CD4-positive, alpha-beta T cell treated with Interleukin-6 at 100 ng/mL for 8 hours (primary cell): Measurements from ENCODE around the gene TADA3.

Source experiments
- DNase-seq: peaks from one replicate; pipeline ENCODE4 v3.0.0-alpha.2; 2020; ENCODE audit warnings: mixed read lengths, low spot score

The TADA3 gene

DNA sequence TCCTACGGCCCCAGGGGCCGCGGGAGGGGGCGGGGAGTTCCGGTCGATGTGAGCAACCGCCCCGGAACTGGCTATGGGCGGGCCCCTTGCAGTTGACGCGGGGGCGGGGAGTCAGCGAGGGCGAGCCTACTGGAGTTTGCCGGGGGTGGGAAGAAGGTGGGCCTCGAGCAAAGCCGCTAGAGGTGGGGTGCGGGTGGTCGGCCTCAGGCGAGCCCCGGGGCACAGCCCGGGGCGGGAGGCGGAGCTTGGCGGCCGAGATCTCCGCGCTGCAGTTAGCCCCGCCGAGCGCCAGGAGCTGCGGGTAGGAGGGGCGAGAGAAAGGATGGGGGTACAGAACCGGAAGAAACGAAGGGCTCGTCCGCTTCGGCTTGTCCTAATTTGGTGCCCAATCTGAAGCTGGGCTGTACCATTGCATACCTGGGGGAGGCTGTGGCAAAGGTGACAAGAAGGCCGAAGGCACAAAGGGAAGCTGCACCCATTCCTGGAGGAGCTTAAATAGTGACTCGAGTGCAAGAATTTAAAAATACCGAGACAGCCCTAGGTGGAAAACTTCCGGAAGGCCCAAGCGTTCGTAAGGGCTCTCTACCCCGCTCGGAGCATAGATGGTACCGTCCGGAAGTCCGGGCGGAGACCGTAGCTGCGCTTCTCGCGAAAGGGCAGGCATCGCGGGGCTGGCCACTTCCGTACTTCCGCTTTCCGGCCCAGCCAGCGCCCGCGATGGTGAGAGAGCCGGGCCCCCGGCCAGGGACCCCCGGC lies at the start of gene TADA3, which contains the start of gene ARPC4:
TSS of gene TADA3 (minus strand) at position 69 of the 756 bp plus-strand sequence. CDS start 1,007 bp downstream, outside the sequence.
TSS of gene ARPC4 (plus strand) at position 678 of the 756 bp plus-strand sequence. CDS start at position 718, 40 bp downstream.
- peak; percentile 88 for DNase-seq

- DNase-seq = no peak
These were observed 48.7 kb upstream of the TADA3 start for GRCh38 chr3:9841015-9841414.

GRCh38 chr3:9838856-9839255 lies 46.6 kb upstream of the TADA3 start:
- no peak for DNase-seq

GRCh38 chr3:9837701-9838582 lies 45.7 kb upstream of the TADA3 start:
- DNase-seq = no peak

GRCh38 chr3:9834520-9835380 lies 42.5 kb upstream of the TADA3 start:
- no peak for DNase-seq

DNA sequence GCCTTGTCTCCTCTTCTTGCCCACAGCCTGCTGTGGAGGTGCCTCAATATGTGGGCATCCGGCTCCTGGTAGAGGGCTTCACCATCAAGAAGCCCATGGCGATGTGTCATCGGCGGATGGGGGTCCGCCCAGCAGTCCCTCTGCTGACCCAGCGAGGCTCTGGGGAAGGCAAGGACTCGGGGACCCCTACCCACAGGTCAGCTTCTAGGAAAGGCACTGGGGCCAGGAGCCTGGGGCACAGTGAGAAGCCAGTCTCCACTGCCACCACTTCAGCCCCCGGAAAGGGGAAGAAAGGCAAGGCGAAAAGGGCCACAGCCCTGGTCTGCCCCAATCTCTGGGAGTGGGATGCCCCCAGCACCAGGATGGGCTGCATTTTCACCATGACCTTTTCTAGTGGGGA lies 40.8 kb upstream of the TADA3 start:
- no peak for DNase-seq

GRCh38 chr3:9831253-9831652 lies 39.0 kb upstream of the TADA3 start:
- DNase-seq = no peak

DNA sequence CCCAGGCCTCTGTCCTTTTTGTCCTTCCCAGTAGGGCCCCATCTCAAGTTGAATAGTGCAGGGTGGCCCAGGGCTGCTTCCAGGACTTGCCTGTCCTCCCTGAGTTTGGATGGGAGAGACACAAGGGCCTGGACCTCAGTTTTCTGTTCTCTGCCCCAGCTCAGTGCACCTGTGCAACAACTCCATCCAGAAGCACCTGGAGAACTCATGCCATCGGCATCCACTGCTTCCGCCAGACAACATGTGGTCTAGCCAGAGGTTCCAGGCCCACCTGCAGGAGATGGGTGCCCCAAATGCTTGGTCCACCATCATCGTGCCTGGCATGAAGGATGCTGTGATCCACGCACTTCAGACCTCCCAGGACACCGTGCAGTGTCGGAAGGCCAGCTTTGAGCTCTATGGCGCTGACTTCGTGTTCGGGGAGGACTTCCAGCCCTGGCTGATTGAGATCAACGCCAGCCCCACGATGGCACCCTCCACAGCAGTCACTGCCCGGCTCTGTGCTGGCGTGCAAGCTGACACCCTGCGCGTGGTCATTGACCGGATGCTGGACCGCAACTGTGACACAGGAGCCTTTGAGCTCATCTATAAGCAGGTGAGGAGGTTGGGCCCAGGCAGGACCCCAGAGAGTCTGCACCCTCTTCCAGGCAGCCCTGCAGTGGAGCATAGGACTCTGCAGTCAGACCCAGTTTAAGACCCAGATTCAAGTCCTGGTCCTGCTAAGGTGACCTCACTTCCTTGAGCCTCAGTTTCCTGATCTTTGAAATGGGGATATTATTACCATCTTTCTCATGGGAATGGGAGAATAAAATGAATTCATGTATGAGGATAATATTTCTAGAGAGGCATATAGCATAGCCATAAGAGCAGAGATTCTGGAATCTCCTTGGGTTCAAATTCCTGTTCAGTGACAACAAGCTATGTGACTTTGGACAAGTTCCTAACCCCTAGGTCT lies 36.8 kb upstream of the TADA3 start:
- DNase-seq = no peak

GRCh38 chr3:9826815-9827573 lies 34.7 kb upstream of the TADA3 start:
- DNase-seq = no peak

GRCh38 chr3:9825451-9826040 lies 33.3 kb upstream of the TADA3 start:
- DNase-seq = no peak

- no peak for DNase-seq
These were observed 28.7 kb upstream of the TADA3 start for GRCh38 chr3:9820946-9821345.

GRCh38 chr3:9820543-9820942 lies 28.3 kb upstream of the TADA3 start:
- no peak for DNase-seq

DNA sequence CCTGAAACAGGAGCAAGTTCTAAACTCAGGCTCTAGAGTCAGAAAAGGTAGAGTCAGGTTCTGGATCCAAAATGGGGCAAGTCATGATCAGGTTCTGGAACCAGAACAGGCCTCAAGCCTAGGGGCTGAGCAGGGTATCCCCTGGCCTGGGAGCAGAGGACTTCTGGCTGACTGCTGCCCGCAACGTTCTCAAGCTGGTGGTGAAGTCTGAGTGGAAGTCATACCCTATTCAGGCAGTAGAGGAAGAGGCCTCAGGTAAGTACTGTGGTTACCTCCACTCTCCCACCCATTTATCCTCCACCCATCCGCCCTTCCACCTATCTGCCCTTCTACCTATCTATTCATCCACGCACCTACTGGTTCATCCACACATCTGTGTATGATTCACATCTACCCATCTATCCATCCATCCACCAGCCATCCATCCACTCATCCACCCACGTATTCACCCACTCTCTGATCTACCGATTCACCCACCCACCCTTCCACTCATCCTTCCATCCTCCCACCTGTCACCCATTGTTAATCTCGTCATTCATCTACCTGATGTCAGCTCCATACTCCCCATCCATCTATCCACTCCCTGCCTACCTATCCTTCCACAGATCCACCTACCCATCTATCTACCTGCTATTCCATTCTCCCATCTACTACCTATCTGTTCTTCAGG lies 26.5 kb upstream of the TADA3 start:
- no peak for DNase-seq

DNA sequence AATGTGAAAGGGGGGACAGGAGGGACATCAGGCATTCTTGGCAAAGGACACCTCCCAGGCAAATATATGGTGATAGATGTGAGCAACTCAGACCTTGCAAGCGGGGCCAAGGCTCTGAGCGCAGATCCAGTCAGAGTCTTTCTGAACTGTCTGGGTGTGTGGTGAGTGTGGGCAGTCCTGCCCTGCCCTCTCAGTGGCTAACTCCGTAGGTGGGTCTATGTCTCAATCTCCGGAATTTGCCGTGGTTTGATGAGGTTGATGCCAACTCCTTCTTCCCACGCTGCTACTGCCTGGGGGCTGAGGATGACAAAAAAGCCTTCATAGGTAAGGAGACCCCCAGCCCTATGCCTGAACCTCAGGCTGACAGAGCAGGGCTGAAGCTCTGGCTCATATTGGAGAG lies 25.2 kb upstream of the TADA3 start:
- no peak for DNase-seq

DNA sequence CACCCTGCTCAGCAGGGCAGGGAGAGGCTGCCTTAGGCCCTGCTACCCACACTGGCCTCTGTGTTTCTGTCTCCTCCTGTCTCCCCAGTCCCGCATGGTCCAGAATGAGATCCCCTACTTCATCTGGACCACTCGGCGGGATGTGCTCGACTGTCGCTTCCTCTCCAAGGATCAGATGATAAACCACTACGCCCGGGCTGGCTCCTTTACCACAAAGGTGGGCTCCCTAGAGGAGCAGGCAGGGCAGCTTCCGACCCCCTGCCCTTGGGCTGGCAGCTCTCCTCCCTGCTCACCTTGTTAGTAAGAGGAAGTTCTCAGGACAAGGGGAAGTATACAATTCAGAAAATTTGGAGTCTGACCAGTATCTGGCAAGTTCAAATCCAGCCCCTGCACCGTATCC lies 23.7 kb upstream of the TADA3 start:
- no peak for DNase-seq

DNA sequence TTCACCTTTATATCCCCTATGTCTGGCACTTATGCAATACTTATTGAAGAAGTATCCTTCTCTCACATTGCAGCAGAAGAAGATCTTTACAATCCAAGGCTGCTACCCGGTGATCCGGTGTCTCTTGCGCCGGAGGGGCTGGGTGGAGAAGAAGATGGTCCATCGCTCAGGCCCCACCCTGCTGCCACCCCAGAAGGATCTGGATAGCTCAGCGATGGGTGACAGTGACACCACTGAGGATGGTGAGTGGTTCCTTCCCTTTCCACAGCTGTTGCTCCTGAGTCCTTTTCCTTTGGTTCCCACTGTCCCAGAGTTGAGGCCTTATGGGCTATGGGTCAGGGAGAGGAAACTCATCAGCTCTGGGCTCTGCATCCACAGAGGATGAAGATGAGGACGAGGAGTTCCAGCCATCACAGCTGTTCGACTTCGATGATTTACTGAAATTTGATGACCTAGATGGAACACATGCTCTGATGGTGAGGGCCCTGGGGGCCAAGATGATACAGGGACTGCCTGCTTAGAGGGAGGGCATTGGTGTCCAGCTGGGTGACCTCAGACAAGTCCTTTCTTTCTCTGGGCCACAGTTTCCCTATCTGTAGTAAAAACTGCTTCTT lies 20.7 kb upstream of the TADA3 start:
- no peak for DNase-seq

DNA sequence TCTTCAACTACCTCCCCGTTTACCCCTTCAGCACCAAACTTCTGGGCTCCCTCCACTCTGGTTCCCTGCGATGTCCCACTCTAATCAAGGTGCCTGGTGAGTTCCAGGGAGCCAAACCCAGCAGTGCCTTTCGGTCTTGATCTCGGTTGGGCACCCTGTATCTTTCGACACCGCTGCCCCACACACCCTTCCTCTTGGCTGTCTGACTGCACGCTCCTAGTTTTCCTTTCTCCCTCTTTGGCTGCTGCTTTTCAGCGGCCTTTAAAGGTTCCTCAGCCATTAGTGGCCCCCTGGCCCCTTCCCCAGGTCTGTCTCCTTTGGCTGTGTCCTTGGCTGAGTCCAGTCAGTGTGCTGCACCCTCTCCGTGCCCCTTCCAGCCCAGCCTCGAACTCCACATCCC lies 18.6 kb upstream of the TADA3 start:
- no peak for DNase-seq

- no peak for DNase-seq
These were observed 18.1 kb upstream of the TADA3 start for GRCh38 chr3:9810433-9810770.
